ENCODE measurements around the gene ROBO4. TPM values are rescaled to one million over a fixed set of nuclear protein-coding genes. Genes with fewer than 3 reads are reported as not detected.

ROBO4 gene
- total and polyA plus RNA-seq, 9 donors, result 17.8 to 40.7 (median 31.0) TPM

GRCh38 chr11:124890683-124891372, 6.8 kb downstream of the ROBO4 start:
- peak; percentile 9 for DNase-seq
- 29% methylated on average over 7 of the region's 9 CpGs for WGBS (ENCODE audit: insufficient coverage)
- Histone ChIP-seq H3K9me3 (replicated peaks; ENCODE audit: control insufficient read depth, low read depth, low read length) (no peaks in the 10 kb centered on the region), H3K4me1 (ENCODE audit: control insufficient read depth, insufficient read depth, low read length) (peaks cover 62% of the 10 kb centered on the region), H3K4me3 (ENCODE audit: low read length) (no peak overlapping the region), H3K36me3 (ENCODE audit: control insufficient read depth, insufficient read depth, low read length) (peaks cover 16% of the 10 kb centered on the region), H3K27me3 (ENCODE audit: control insufficient read depth, insufficient read depth, low read length) (peaks cover 2% of the 10 kb centered on the region), H3K27ac (ENCODE audit: low read length) (no peak overlapping the region)

DNA sequence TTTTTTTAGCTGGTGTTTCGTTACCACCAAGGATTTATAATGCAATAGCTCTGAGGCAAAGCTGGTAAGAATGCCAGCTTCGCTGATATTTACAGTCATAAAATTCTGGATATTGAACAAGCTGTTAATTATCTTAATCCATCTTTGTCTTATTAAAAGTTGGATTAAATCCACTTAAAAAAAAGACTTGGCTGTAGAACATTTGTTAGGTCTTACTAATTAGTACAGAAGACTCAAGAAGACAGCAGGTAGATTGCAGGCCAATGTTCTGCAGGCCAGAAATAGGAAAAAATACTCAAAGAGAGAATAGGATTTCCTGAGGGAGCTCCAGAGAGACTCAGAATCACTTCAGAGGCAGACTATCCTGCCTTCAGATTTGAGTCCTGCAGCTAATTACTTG, 7.5 kb downstream of the ROBO4 start:
- H3K36me3 ChIP-seq (ENCODE audit: control insufficient read depth, insufficient read depth, low read length), result peaks cover 15% of the 10 kb centered on the region
- no peaks in the 10 kb centered on the region for H3K9me3 ChIP-seq (replicated peaks; ENCODE audit: control insufficient read depth, low read depth, low read length)
- H3K4me3 ChIP-seq (ENCODE audit: low read length), result no peak overlapping the region
- no CpG with 5 or more reads among the region's 2 CpGs for WGBS (ENCODE audit: insufficient coverage)
- H3K4me1 ChIP-seq (ENCODE audit: control insufficient read depth, insufficient read depth, low read length), result peaks cover 55% of the 10 kb centered on the region
- H3K27me3 ChIP-seq (ENCODE audit: control insufficient read depth, insufficient read depth, low read length), result peaks cover 2% of the 10 kb centered on the region
- DNase-seq, result no peak
- no peak overlapping the region for H3K27ac ChIP-seq (ENCODE audit: low read length)

GRCh38 chr11:124889191-124890091, 8.2 kb downstream of the ROBO4 start:
- WGBS (ENCODE audit: insufficient coverage), result 60% methylated on average over 1 of the region's 2 CpGs
- H3K4me1 ChIP-seq (ENCODE audit: control insufficient read depth, insufficient read depth, low read length), result peaks cover 49% of the 10 kb centered on the region
- peaks cover 2% of the 10 kb centered on the region for H3K27me3 ChIP-seq (ENCODE audit: control insufficient read depth, insufficient read depth, low read length)
- no peak overlapping the region for H3K4me3 ChIP-seq (ENCODE audit: low read length)
- no peaks in the 10 kb centered on the region for H3K9me3 ChIP-seq (replicated peaks; ENCODE audit: control insufficient read depth, low read depth, low read length)
- DNase-seq, result peak; percentile 44
- peaks cover 18% of the 10 kb centered on the region for H3K36me3 ChIP-seq (ENCODE audit: control insufficient read depth, insufficient read depth, low read length)
- no peak overlapping the region for H3K27ac ChIP-seq (ENCODE audit: low read length)

- peaks cover 39% of the 10 kb centered on the region for H3K4me1 ChIP-seq (ENCODE audit: control insufficient read depth, insufficient read depth, low read length)
- no peak overlapping the region for H3K27ac ChIP-seq (ENCODE audit: low read length)
Measured at GRCh38 chr11:124887667-124888013, 10.0 kb downstream of the ROBO4 start.

GRCh38 chr11:124886978-124887666, 10.5 kb downstream of the ROBO4 start:
- Histone ChIP-seq H3K27me3 (ENCODE audit: control insufficient read depth, insufficient read depth, low read length) (no peaks in the 10 kb centered on the region), H3K36me3 (ENCODE audit: control insufficient read depth, insufficient read depth, low read length) (peaks cover 17% of the 10 kb centered on the region), H3K4me1 (ENCODE audit: control insufficient read depth, insufficient read depth, low read length) (peaks cover 38% of the 10 kb centered on the region), H3K27ac (ENCODE audit: low read length) (no peak overlapping the region), H3K4me3 (ENCODE audit: low read length) (no peak overlapping the region), H3K9me3 (replicated peaks; ENCODE audit: control insufficient read depth, low read depth, low read length) (no peaks in the 10 kb centered on the region)
- 76% methylated on average over 5 of the region's 12 CpGs for WGBS (ENCODE audit: insufficient coverage)
- no peak for DNase-seq

More at GRCh38 chr11:124887667-124888013, 10.0 kb downstream of the ROBO4 start:
- no peak for DNase-seq
- no peaks in the 10 kb centered on the region for H3K27me3 ChIP-seq (ENCODE audit: control insufficient read depth, insufficient read depth, low read length)
- no peak overlapping the region for H3K4me3 ChIP-seq (ENCODE audit: low read length)
- H3K36me3 ChIP-seq (ENCODE audit: control insufficient read depth, insufficient read depth, low read length), result peaks cover 17% of the 10 kb centered on the region
- H3K9me3 ChIP-seq (replicated peaks; ENCODE audit: control insufficient read depth, low read depth, low read length), result no peaks in the 10 kb centered on the region
- WGBS (ENCODE audit: insufficient coverage), result no CpG with 5 or more reads among the region's 3 CpGs

- no peak for DNase-seq
- H3K36me3 ChIP-seq (ENCODE audit: control insufficient read depth, insufficient read depth, low read length), result peaks cover 17% of the 10 kb centered on the region
- WGBS (ENCODE audit: insufficient coverage), result 96% methylated on average over 5 of the region's 11 CpGs
- H3K27me3 ChIP-seq (ENCODE audit: control insufficient read depth, insufficient read depth, low read length), result no peaks in the 10 kb centered on the region
- H3K4me1 ChIP-seq (ENCODE audit: control insufficient read depth, insufficient read depth, low read length), result peaks cover 33% of the 10 kb centered on the region
- H3K27ac ChIP-seq (ENCODE audit: low read length), result no peak overlapping the region
- no peaks in the 10 kb centered on the region for H3K9me3 ChIP-seq (replicated peaks; ENCODE audit: control insufficient read depth, low read depth, low read length)
- H3K4me3 ChIP-seq (ENCODE audit: low read length), result no peak overlapping the region
Measured at GRCh38 chr11:124886476-124886875, 11.2 kb downstream of the ROBO4 start.

DNA sequence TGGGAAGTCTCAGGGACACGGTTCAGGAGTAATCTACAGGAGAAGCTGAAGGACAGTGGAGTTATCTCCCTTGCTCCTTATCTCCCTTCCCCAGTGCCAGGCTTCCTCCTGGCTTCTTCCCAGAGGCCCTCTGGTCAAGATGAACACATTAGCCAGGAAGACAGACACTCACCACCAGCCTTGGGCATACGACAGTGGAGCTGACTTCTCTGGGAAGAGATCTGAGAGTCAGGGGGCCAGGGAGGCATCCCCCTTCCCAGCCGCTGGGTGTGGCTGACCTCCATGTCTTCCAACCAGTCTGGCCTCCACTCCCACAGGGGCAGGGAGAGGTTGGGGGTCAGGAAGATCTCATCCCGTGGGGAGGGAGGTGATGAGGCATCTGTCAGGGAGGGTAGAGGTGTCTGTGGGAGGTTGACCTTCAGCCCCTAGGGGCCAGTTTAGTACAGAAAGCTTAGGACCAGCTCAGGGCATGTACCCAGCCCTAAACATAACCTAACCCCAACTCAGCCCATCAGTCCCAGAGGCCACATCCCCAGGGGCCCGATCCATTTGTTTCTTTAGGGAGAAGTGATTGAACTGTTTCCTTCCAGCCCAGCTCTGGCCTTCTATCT, 12.7 kb downstream of the ROBO4 start:
- Histone ChIP-seq H3K27ac (ENCODE audit: low read length) (no peak overlapping the region), H3K36me3 (ENCODE audit: control insufficient read depth, insufficient read depth, low read length) (peaks cover 19% of the 10 kb centered on the region), H3K4me3 (ENCODE audit: low read length) (no peak overlapping the region), H3K4me1 (ENCODE audit: control insufficient read depth, insufficient read depth, low read length) (peaks cover 23% of the 10 kb centered on the region), H3K27me3 (ENCODE audit: control insufficient read depth, insufficient read depth, low read length) (no peaks in the 10 kb centered on the region), H3K9me3 (replicated peaks; ENCODE audit: control insufficient read depth, low read depth, low read length) (no peaks in the 10 kb centered on the region)
- no peak for DNase-seq
- 100% methylated on average over 1 of the region's 5 CpGs for WGBS (ENCODE audit: insufficient coverage)

GRCh38 chr11:124884340-124884739, 13.3 kb downstream of the ROBO4 start:
- Histone ChIP-seq H3K4me1 (ENCODE audit: control insufficient read depth, insufficient read depth, low read length) (peaks cover 18% of the 10 kb centered on the region), H3K27ac (ENCODE audit: low read length) (no peak overlapping the region)
- WGBS (ENCODE audit: insufficient coverage), result no CpG with 5 or more reads among the region's 1 CpG

GRCh38 chr11:124882339-124883071, 15.2 kb downstream of the ROBO4 start:
- Histone ChIP-seq H3K4me1 (ENCODE audit: control insufficient read depth, insufficient read depth, low read length) (peaks cover 20% of the 10 kb centered on the region), H3K4me3 (ENCODE audit: low read length) (no peak overlapping the region), H3K27me3 (ENCODE audit: control insufficient read depth, insufficient read depth, low read length) (no peaks in the 10 kb centered on the region), H3K27ac (ENCODE audit: low read length) (no peak overlapping the region), H3K36me3 (ENCODE audit: control insufficient read depth, insufficient read depth, low read length) (peaks cover 19% of the 10 kb centered on the region), H3K9me3 (replicated peaks; ENCODE audit: control insufficient read depth, low read depth, low read length) (no peaks in the 10 kb centered on the region)
- WGBS (ENCODE audit: insufficient coverage), result 67% methylated on average over 7 of the region's 11 CpGs
- no peak for DNase-seq

More at GRCh38 chr11:124884340-124884739, 13.3 kb downstream of the ROBO4 start:
- Histone ChIP-seq H3K4me3 (ENCODE audit: low read length) (no peak overlapping the region), H3K9me3 (replicated peaks; ENCODE audit: control insufficient read depth, low read depth, low read length) (no peaks in the 10 kb centered on the region), H3K27me3 (ENCODE audit: control insufficient read depth, insufficient read depth, low read length) (no peaks in the 10 kb centered on the region), H3K36me3 (ENCODE audit: control insufficient read depth, insufficient read depth, low read length) (peaks cover 19% of the 10 kb centered on the region)
- no peak for DNase-seq

Data from muscle of leg (tissue), 11 donors.